ENCODE results near the gene ZNF726.
"Not testable (repeated sequence)": the region's sequence is repeated elsewhere in the genome, so short reads cannot be mapped to it uniquely, and the experiment has no call there.

Gene ZNF726

DNA sequence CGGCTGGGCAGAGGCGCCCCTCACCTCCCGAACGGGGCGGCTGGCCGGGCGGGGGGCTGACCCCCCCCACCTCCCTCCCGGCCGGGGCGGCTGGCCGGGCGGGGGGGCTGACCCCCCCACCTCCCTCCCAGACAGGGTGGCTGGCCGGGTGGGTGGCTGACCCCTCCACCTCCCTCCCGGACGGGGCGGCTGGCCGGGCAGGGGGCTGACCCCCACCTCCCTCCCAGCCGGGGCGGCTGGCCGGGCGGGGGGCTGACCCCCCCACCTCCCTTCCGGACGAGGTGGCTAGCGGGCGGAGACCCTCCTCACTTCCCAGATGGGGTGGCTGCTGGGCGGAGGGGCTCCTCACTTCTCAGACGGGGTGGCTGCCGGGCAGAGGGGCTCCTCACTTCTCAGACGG lies 22.3 kb downstream of the ZNF726 start:
- DNase-seq (ENCODE audit: extremely low read depth in 1 of 2, low read depth in 1 of 2) = not testable (repeated sequence)

DNA sequence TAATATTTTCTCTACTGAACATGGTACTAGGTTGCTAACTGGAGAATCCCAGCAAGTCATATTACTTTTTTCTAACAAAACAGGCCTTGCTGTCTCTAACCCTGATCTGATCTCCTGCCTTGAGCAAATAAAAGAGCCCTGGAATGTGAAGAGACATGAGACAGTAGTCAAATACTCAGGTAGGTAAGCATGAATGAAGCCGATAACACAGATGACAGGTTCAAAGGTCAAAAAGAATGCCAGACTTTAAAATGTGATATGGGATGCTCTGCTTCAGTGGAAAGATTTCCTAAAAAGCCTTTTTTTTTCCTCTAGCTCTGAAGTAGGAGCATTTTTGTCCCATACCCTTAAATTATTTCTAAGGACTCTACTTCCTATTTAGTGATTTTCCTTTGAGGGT lies 28.7 kb downstream of the ZNF726 start:
- DNase-seq (ENCODE audit: extremely low read depth in 1 of 2, low read depth in 1 of 2) = no peak

DNA sequence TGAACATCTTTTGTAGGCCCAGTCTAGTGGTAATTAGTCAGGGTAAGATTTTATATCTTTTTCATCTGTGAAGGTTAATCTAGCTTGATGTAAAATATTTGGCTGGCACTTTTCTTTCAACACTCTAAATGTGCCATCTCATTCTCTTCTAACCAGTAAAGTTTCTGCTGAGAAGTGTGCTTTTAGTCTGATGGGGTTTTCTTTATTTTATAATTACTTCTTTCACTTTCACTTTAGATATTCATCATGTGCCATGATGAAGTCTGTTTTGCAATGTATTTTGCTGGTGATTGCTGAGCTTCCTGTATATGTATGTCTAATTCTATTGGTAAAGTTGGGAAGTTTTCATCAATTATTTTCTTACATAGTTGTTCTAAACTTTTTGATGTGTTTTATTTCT lies 31.9 kb downstream of the ZNF726 start:
- DNase-seq (ENCODE audit: extremely low read depth in 1 of 2, low read depth in 1 of 2) = no peak

DNA sequence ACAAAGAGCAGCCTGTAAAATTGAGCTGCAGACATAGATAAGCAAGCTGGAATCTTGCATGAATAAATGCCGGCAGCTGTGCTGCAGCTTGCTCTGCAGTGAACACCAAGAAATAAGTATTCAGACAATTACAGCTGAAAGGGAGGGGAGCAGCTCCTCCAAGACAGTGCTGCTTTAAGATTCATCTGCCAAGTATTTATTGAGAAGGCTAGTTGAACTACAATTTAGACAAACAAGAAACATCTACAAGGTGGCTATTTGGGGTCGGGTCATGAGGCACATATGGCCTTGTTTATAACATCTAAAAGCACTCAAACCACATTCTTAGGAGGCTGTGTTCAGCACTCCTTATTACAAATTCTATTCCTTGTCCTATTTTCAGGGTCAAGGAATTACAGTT lies 34.9 kb downstream of the ZNF726 start:
- DNase-seq (ENCODE audit: extremely low read depth in 1 of 2, low read depth in 1 of 2) = no peak

DNA sequence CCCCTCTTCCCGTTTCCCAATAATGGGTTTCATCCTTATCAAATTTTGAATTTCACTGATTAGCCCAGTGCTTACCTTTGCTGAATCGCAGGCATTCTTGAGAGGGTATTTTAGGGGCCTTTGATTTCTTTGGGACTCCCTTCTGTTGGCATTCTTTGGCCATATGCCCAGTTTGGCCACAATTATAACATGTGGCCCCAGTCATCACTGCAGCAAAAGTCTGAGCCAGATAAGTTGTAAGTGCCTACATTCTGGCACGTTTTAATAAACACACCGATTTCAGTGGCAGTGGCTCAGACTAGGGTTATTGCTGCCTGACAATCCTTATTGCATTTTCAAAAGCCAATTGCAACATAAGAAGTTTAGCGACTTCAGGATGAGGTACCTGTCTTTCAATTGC lies 41.4 kb downstream of the ZNF726 start:
- DNase-seq (ENCODE audit: extremely low read depth in 1 of 2, low read depth in 1 of 2) = no peak

DNA sequence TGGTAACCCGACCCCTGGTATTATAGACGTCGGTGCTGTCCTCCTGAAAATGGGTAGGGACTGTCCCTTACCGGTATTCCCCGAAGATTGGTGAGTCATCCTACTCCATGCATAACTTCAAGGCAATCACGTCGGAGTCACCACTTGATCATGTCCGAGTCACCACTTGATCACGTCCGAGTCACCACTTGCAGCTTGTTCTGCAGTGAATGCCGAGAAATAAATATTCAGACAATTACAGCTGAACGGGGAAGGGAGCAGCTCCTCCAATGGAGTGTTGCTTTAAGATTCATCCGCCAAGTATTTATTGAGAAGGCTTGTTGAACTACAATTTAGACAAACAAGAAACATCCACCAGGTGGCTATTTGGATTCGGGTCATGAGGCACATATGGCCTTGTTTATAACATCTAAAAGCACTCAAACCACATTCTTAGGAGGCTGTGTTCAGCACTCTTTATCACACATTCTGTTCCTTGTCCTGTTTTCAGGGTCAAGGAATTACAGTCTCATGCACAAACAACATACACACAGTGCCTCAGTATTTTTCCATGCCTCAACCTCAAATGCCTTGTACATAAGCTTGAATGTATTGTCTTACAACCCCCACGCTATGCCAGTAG lies 43.1 kb downstream of the ZNF726 start:
- DNase-seq (ENCODE audit: extremely low read depth in 1 of 2, low read depth in 1 of 2) = no peak

DNA sequence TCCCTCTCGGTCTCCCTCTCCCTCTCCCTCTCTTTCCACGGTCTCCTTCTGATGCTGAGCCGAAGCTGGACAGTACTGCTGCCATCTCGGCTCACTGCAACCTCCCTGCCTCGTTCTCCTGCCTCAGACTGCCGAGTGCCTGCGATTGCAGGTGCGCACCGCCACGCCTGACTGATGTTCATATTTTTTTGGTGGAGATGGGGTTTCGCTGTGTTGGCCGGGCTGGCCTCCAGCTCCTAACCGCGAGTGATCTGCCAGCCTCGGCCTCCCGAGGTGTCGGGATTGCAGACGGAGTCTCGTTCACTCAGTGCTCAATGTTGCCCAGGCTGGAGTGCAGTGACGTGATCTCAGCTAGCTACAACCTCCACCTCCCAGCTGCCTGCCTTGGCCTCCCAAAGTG lies 48.7 kb downstream of the ZNF726 start:
- DNase-seq (ENCODE audit: extremely low read depth in 1 of 2, low read depth in 1 of 2) = not testable (repeated sequence)

DNA sequence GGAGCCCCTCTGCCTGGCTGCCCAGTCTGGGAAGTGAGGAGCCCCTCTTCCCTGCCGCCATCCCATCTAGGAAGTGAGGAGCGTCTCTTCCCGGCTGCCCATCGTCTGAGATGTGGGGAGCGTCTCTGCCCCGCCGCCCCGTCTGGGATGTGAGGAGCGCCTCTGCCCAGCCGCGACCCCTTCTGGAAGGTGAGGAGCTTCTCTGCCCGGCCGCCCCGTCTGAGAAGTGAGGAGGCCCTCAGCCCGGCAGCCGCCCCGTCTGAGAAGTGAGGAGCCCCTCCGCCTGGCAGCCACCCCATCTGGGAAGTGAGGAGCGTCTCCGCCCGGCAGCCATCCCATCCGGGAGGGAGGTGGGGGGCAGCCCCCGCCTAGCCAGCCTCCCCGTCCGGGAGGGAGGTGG lies 49.2 kb downstream of the ZNF726 start:
- not testable (repeated sequence) for DNase-seq (ENCODE audit: extremely low read depth in 1 of 2, low read depth in 1 of 2)

DNA sequence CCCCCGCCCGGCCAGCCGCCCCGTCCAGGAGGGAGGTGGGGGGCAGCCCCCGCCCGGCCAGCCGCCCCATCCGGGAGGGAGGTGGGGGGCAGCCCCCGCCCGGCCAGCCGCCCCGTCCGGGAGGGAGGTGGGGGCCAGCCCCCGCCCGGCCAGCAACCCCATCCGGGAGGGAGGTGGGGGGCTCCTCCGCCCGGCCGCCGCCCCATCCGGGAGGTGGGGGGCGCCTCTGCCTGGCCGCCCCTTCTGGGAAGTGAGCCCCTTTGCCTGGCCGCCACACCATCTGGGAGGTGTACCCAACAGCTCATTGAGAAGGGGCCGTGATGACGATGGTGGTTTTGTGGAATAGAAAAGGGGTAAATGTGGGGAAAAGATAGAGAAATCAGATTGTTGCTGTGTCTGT lies 49.6 kb downstream of the ZNF726 start:
- not testable (repeated sequence) for DNase-seq (ENCODE audit: extremely low read depth in 1 of 2, low read depth in 1 of 2)

DNA sequence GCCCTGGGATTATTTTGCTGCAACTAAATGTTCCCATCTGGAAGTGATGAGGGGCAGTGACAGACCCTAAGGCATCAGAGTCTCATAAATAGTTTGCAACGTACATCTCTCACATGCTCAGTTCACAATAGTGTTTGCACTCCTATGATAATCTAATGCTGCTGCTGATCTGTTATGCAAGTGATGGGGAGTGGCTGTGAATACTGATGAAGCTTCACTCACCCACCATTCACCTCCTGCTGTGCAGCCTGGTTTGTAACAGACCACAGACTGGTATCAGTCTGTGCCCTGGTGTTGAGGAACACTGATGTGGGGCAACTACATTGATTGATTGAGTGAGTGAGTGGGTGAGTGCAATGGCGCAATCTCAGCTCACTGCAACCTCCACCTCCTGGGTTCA lies 54.9 kb downstream of the ZNF726 start:
- no peak for DNase-seq (ENCODE audit: extremely low read depth in 1 of 2, low read depth in 1 of 2)

DNA sequence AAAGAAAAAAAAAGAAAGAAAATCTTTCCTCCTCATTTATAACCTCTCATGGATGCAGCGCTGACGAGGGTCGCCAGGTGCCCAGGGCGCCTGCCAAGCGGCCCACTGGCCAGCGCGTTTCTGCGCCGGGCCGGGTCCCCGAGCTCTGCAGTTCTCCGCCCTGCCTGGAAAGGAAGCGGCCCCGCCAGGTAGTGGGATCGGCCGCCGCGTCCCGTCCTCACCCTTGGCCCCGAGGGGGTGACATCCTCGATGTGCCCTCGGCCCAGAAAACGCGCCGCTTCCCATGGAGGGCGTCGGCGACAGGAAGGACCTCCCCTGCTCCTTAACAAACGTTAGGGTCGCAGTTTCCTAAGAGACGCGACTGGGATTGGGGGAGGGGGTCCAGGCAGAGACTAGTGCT lies 56.9 kb downstream of the ZNF726 start:
- no peak for DNase-seq (ENCODE audit: extremely low read depth in 1 of 2, low read depth in 1 of 2)

DNA sequence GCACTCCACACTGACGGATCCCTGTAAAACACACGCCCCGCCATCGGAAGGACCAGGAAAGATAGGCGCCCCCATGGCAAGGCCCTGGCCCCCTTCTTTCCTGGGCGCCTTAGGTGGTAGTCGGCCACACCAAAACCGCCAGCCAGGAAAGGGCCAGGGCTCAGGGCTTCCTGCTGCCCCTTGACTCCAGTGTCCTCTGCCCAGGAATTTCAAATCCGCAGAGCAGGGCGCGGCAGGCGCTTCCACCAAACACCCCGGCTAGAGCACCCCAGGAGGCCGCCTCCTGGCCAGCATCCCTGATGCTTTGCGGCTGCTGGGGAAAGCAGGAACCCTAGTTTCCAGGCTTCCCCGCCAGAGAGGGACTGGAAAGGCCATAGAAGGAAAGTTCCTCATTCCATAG lies 57.5 kb downstream of the ZNF726 start:
- DNase-seq (ENCODE audit: extremely low read depth in 1 of 2, low read depth in 1 of 2) = no peak

DNA sequence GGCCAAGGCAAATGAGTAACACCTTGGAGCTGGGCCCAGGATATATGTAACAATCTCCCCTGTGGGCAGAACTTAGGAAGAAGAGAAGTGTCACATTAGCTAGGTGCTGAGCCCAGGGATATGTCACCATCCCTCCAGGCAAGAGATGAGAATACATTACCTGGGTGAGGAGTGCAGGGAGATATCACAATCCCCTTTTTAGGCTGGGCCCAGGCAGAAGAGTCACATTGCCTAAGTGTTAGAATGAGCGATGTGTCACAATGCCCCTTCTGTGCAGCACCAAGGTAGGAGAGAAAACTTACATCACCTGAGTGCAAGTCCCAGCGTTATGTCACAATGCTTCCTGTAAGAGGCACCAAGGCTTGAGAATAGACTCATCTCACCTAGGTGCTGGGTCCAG lies 60.3 kb downstream of the ZNF726 start:
- no peak for DNase-seq (ENCODE audit: extremely low read depth in 1 of 2, low read depth in 1 of 2)

DNA sequence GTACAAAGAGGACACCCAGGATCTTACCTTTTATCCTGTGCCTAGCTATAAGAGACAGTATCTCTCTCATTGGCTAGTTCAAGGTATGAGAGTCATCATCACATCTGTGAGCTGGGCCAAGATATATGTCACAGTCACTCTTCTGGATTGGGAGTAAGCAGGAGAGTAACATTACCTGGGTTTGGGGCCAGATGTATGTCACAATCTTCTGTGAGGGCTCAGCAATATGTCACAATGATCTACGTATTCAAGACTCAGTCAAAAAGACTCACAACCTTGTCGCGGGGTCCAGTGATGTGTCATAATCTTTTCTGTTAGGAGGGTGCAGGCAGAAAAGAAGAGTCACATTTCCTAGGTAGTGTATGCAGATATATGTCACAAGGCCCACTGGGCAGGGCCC lies 61.9 kb downstream of the ZNF726 start:
- DNase-seq (ENCODE audit: extremely low read depth in 1 of 2, low read depth in 1 of 2) = not testable (repeated sequence)

DNA sequence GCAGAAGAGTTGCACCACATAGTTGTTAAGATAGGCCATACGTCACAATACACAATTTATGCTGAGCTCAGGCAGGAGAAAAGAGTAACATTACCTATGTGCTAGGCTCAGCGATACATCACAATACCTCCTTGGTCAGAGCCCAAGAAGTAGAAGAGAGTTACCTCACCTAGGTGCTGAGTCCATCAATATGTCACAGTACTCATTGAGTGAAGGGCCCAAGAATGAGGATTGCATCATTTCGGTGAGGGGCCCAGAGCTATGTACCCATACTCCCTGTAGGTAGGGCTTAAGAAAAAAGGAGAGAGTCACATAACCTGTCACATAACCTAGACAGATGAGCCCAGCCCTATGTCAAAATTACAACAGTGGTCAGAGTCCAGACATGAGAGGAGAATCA lies 62.6 kb downstream of the ZNF726 start:
- not testable (repeated sequence) for DNase-seq (ENCODE audit: extremely low read depth in 1 of 2, low read depth in 1 of 2)

DNA sequence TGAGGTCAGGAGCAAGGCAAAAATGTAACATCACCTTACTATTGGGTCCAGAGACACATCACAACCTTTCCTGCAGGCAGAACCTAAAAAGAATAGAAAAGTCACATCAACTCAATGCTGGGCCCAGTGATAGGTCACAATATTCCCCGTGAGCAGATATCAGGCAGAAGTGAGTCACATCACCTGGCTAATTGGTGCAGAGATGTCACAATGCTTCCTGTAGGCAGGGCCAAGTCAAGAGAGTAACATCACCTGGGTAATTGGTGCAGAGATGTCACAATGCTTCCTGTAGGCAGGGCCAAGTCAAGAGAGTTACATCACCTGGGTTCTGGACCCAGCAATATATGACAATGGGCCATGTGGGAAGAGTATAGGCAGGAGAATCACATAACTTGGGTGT lies 63.4 kb downstream of the ZNF726 start:
- DNase-seq (ENCODE audit: extremely low read depth in 1 of 2, low read depth in 1 of 2) = no peak

DNA sequence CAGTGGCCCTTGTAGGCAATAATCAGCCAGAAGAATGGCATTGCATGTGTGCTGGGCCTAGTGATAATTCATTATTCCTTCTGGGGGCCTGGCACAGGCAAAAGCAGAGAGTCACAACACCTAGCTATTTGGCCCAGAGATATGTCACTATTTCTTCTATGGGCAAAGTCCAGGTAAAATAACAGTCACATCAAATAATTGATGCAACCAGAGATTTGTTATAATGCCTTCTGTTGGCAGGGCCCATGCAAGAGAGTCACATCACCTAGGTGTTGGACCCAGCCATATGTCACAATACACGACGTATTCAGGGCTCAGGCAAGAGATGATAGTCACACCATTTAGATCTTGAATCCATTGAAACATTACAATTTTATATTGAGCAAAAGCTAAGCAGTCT lies 66.1 kb downstream of the ZNF726 start:
- DNase-seq (ENCODE audit: extremely low read depth in 1 of 2, low read depth in 1 of 2) = no peak

DNA sequence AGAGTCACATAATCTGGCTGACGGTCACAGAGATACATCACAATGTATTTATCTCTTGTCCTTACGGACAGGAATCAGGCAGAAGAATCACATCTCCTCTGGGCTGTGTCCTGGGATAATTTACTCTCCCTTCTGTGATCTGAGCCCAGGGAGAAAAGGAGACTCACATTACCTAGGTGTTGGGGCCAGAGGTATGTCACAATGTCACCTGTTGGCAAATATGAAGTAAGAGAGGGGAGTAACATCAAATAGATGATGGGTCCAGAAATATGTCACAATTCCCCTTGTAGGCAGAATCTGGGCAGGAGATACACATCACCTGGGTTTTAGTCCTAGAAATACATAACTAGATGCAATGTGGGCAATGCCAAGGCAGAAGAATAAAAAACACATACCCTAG lies 67.2 kb downstream of the ZNF726 start:
- no peak for DNase-seq (ENCODE audit: extremely low read depth in 1 of 2, low read depth in 1 of 2)

DNA sequence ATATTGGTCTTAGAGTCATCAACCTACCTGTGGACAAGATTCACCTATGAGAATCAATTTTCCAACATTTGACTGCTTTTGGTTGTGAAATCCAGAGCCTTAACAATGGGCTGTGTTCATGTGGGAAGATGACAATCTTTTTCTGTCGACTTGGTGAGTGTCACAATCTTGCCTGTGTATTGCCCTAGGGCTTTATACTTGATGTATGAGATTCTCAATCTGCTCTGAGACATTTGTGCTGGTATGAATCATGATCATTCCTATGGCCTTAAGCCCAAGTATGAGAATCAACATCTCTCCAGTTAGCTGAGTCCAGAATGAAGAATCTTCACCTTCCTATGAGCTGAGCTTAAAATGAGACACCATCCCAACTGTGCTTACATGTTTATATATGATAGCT lies 68.7 kb downstream of the ZNF726 start:
- no peak for DNase-seq (ENCODE audit: extremely low read depth in 1 of 2, low read depth in 1 of 2)
